Hepatocyte (in vitro differentiated cells): ENCODE data around the gene ZBTB8A. TPM values are rescaled to one million over a fixed set of nuclear protein-coding genes. Genes with fewer than 3 reads are reported as not detected.

Experiments
- DNase-seq: peaks from one replicate; pipeline ENCODE4 v3.0.0-alpha.2; 2016; ENCODE audit warnings: low spot score
- H2AFZ ChIP-seq: fragments of 200-600 bp; sonication (generic); 2 replicates; pipeline ENCODE4 v1.6.0; 2016; ENCODE audit warnings: antibody characterized with exemption, mild to moderate bottlenecking
- H3K27ac ChIP-seq: fragments of 200-600 bp; sonication (generic); 2 replicates; pipeline ENCODE4 v1.5.1; 2016; ENCODE audit warnings: mild to moderate bottlenecking
- H3K27me3 ChIP-seq: fragments of 200-600 bp; sonication (generic); 2 replicates; pipeline ENCODE4 v1.6.1; 2016
- H3K36me3 ChIP-seq: fragments of 200-600 bp; sonication (generic); replicated peaks from 2 replicates; pipeline ENCODE4 v1.5.1; 2016; ENCODE audit warnings: low read depth; ENCODE audit not compliant: insufficient read depth
- H3K4me1 ChIP-seq: fragments of 200-600 bp; sonication (generic); 2 replicates; pipeline ENCODE4 v1.5.1; 2016; ENCODE audit warnings: mild to moderate bottlenecking, moderate library complexity; ENCODE audit not compliant: insufficient read depth
- H3K4me2 ChIP-seq: fragments of 200-600 bp; sonication (generic); 2 replicates; pipeline ENCODE4 v1.6.0; 2016
- H3K4me3 ChIP-seq: fragments of 200-600 bp; sonication (generic); 2 replicates; pipeline ENCODE4 v1.5.1; 2016; ENCODE audit warnings: mild to moderate bottlenecking
- H3K79me2 ChIP-seq: fragments of 200-600 bp; sonication (generic); 2 replicates; pipeline ENCODE4 v1.6.0; 2017; ENCODE audit warnings: mild to moderate bottlenecking
- H3K9me2 ChIP-seq: fragments of 200-600 bp; sonication (generic); replicated peaks from 2 replicates; pipeline ENCODE4 v1.6.0; 2017; ENCODE audit warnings: mild to moderate bottlenecking; ENCODE audit not compliant: insufficient read depth
- H3K9me3 ChIP-seq: fragments of 200-600 bp; sonication (generic); 2 replicates; pipeline ENCODE4 v1.5.1; 2016; ENCODE audit warnings: low read depth, mild to moderate bottlenecking
- H4K20me1 ChIP-seq: fragments of 200-600 bp; sonication (generic); 2 replicates; pipeline ENCODE4 v1.6.0; 2016; ENCODE audit warnings: mild to moderate bottlenecking; ENCODE audit not compliant: insufficient read depth, poor library complexity, severe bottlenecking
- EZH2 ChIP-seq: fragments of 200-600 bp; sonication (generic); IDR thresholded peaks from 2 replicates; pipeline ENCODE4 v1.6.1; 2016; ENCODE audit warnings: antibody characterized with exemption, mild to moderate bottlenecking, borderline replicate concordance
- EZH2phosphoT487 ChIP-seq: fragments of 200-600 bp; sonication (generic); IDR thresholded peaks from one replicate; pipeline ENCODE4 v1.6.1; 2018; ENCODE audit warnings: antibody characterized with exemption, mild to moderate bottlenecking, low read depth, moderate library complexity; ENCODE audit not compliant: unreplicated experiment, severe bottlenecking
- WGBS: methylation state at CpG from one replicate; pipeline ENCODE4 v1.1.6; 2016; ENCODE audit warnings: low lambda C conversion rate; ENCODE audit errors: missing lambda C conversion rate; 5-methylcytosine and 5-hydroxymethylcytosine counted together
- polyA plus RNA-seq: library from polyadenylated mRNA; unstranded; fragments of >200 nt; fragmentation: Nextera tagmentation; extraction: Ambion mirVana; gene quantifications from 2 replicates; pipeline ENCODE4 v1.2.1, GENCODE V29; 2016
- total RNA-seq: library from RNA; depleted of rRNA; stranded (reverse); fragments of >200 nt; gene quantifications from 2 replicates; pipeline ENCODE4 v1.2.3, GENCODE V29; 2014
- TF ChIP-seq, protein P1 (sequence below): fragments of 200-600 bp; sonication (generic); IDR thresholded peaks from 2 replicates; pipeline ENCODE4 v1.5.1; 2016; ENCODE audit warnings: antibody characterized with exemption, mild to moderate bottlenecking; ENCODE audit not compliant: poor library complexity

ZBTB8A gene
- total and polyA plus RNA-seq, 2 experiments from 2014 or later: 3.7 to 5.7 TPM

DNA sequence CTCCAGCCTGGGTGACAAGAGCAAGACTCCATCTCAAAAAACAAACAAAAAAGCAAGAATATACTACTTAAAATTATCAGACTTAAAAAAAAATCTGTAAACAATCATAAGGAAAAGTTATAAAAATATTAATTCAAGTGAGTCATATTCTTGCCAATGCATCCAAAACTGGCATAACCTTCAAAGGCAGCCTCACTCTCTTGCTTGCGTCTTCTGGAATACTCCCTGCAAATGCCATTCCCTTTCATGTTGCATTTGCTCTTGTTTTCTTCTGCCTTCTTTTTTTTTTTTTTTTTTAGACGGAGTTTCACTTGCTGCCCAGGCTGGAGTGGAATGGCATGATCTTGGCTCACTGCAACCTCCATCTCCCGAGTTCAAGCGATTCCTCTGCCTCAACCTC, 32.2 kb upstream of the ZBTB8A start:
- no peak overlapping the region for H3K4me2 ChIP-seq
- no peaks in the 10 kb centered on the region for H3K36me3 ChIP-seq
- TF ChIP-seq, protein P1, sequence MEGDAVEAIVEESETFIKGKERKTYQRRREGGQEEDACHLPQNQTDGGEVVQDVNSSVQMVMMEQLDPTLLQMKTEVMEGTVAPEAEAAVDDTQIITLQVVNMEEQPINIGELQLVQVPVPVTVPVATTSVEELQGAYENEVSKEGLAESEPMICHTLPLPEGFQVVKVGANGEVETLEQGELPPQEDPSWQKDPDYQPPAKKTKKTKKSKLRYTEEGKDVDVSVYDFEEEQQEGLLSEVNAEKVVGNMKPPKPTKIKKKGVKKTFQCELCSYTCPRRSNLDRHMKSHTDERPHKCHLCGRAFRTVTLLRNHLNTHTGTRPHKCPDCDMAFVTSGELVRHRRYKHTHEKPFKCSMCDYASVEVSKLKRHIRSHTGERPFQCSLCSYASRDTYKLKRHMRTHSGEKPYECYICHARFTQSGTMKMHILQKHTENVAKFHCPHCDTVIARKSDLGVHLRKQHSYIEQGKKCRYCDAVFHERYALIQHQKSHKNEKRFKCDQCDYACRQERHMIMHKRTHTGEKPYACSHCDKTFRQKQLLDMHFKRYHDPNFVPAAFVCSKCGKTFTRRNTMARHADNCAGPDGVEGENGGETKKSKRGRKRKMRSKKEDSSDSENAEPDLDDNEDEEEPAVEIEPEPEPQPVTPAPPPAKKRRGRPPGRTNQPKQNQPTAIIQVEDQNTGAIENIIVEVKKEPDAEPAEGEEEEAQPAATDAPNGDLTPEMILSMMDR: no peak
- TF ChIP-seq EZH2 (no peak), EZH2phosphoT487 (no peak)
- H3K4me1 ChIP-seq: no peaks in the 10 kb centered on the region
- H3K4me3 ChIP-seq: no peak overlapping the region
- DNase-seq: no peak
- H3K27me3 ChIP-seq: no peaks in the 10 kb centered on the region
- H4K20me1 ChIP-seq: no peaks in the 10 kb centered on the region
- no peaks in the 10 kb centered on the region for H3K9me2 ChIP-seq
- H2AFZ ChIP-seq: no peak overlapping the region
- WGBS: 89% methylated on average over 4 of the region's 4 CpGs
- no peaks in the 10 kb centered on the region for H3K9me3 ChIP-seq
- no peak overlapping the region for H3K27ac ChIP-seq
- no peaks in the 10 kb centered on the region for H3K79me2 ChIP-seq

DNA sequence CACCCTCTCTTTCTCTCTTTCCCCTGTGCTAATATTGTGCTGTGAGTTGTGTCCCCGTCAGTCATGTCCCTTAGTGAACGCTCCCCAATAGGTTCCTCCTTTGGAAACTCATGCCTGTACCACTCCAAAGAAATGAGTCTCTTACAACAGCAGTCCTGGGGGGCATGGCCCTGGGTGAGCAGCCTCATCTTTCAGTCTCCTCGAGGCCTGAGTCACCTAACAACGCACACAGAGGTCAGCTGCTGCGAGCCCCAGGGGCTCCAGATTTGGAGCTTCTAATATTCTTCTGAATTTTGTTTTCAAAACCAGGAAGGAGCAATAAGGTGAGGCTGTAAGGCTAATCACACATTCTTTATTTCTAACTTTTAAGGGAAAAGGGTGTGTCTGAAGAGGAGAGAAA, 30.5 kb upstream of the ZBTB8A start:
- Histone ChIP-seq H3K4me1 (no peaks in the 10 kb centered on the region), H3K9me2 (no peaks in the 10 kb centered on the region), H3K36me3 (no peaks in the 10 kb centered on the region), H3K4me3 (no peak overlapping the region), H3K27me3 (no peaks in the 10 kb centered on the region), H3K27ac (no peak overlapping the region), H2AFZ (no peak overlapping the region), H3K4me2 (no peak overlapping the region), H4K20me1 (no peaks in the 10 kb centered on the region), H3K79me2 (no peaks in the 10 kb centered on the region), H3K9me3 (no peaks in the 10 kb centered on the region)
- WGBS: 83% methylated on average over 5 of the region's 5 CpGs
- no peak for DNase-seq
- TF ChIP-seq, protein P1: no peak
- no peak for TF ChIP-seq EZH2phosphoT487
- no peak for TF ChIP-seq EZH2

GRCh38 chr1:32509939-32510338, 29.3 kb upstream of the ZBTB8A start:
- Histone ChIP-seq H3K79me2 (no peaks in the 10 kb centered on the region), H3K4me3 (no peak overlapping the region), H3K9me3 (no peaks in the 10 kb centered on the region), H3K4me2 (no peak overlapping the region), H3K4me1 (no peaks in the 10 kb centered on the region), H3K9me2 (no peaks in the 10 kb centered on the region), H2AFZ (no peak overlapping the region), H4K20me1 (no peaks in the 10 kb centered on the region), H3K27me3 (no peaks in the 10 kb centered on the region), H3K36me3 (no peaks in the 10 kb centered on the region), H3K27ac (no peak overlapping the region)
- TF ChIP-seq EZH2 (no peak), EZH2phosphoT487 (no peak)
- TF ChIP-seq, protein P1: no peak
- no peak for DNase-seq
- 100% methylated on average over 1 of the region's 1 CpG for WGBS

DNA sequence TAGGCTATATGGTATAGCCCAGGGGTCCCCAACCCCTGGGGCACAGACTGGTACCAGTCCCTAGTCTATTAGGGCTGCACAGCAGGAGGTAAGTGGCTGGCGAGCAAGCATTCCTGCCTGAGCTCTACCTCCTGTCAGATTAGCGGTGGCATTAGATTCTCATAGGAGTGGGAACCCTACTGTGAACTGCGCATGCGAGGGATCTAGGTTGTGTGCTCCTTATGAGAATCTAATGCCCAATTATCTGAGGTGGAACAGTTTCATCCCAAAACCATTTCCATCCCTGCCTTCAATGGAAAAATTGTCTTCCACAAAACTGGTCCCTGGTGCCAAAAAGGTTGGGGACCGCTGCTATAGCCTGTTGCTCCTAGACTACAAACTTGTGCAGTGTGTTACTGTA, 22.8 kb upstream of the ZBTB8A start:
- Histone ChIP-seq H3K79me2 (no peaks in the 10 kb centered on the region), H4K20me1 (no peaks in the 10 kb centered on the region), H3K4me3 (no peak overlapping the region), H3K27me3 (no peaks in the 10 kb centered on the region), H3K9me2 (no peaks in the 10 kb centered on the region), H3K36me3 (no peaks in the 10 kb centered on the region), H3K4me2 (no peak overlapping the region), H3K4me1 (no peaks in the 10 kb centered on the region), H3K27ac (no peak overlapping the region), H2AFZ (no peak overlapping the region), H3K9me3 (no peaks in the 10 kb centered on the region)
- TF ChIP-seq, protein P1: no peak
- TF ChIP-seq EZH2: no peak
- no peak for TF ChIP-seq EZH2phosphoT487
- 96% methylated on average over 5 of the region's 5 CpGs for WGBS
- DNase-seq: no peak
